ENCODE data around the gene STX4. TPM values are rescaled to one million over a fixed set of nuclear protein-coding genes. Genes with fewer than 3 reads are reported as not detected.
"Not testable (repeated sequence)": the region's sequence is repeated elsewhere in the genome, so short reads cannot be mapped to it uniquely, and the experiment has no call there.

The STX4 gene
- total RNA-seq, 1 experiment from 2014 or later, result 25.1 TPM

- not testable (repeated sequence) for DNase-seq (ENCODE audit: extremely low read depth, low read depth)
Measured at GRCh38 chr16:31013292-31013691, 20.1 kb upstream of the STX4 start.

DNA sequence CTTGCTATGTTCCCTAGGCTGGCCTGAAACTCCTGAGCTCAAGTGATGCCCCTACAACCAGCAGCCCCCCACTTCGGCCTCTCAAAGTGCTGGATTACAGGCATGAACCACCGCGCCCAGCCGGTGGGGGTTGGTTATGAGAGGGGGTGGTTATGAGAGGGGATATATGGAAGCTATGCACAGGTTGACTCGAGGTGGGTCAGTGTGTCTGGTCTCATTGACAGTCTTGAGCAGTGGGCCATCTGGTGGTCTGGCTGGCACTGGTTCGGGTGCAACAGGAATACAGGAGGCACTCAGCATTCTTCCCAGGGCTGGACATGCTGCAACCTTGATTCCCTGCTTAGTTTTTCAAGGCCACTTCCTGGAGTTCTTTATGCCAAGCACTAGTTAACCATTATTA, 17.3 kb upstream of the STX4 start:
- DNase-seq (ENCODE audit: extremely low read depth, low read depth), result no peak

DNA sequence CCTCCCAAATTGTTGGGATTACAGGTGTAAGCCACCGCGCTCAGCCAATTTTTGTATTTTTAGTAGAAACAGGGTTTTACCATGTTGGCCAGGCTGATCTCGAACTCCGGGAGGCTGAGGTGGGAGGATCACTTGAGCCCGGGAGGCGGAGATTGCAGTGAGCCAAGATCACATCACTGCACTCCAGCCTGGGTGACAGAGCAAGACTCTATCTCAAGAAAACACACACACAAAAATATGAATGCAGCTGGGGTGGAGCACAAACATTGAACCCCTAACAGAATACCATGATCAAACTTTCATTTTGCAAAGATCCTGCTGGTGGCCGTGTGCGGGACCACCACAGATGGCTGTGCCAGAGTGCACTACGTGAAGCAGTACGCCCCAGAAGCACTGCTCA, 15.6 kb upstream of the STX4 start:
- DNase-seq (ENCODE audit: extremely low read depth, low read depth), result not testable (repeated sequence)

DNA sequence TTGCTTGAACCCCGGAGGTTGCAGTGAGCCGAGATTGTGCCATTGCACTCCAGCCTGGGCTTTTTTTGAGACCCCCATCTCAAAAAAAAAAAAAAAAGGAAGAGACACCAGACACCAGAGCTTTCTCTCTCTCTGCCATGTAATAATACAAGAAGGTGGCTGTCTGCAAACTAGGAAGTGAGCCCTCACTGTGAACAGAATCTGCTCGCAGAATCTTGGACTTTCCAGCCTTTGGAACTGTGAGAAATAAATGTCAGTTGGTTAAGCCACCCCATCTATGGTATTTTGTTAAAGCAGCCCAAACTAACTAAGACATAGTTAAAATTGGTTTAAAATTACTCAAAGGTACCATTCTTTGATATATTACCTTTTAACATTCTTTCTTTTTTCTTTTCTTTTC, 12.8 kb upstream of the STX4 start:
- no peak for DNase-seq (ENCODE audit: extremely low read depth, low read depth)

- no peak for DNase-seq (ENCODE audit: extremely low read depth, low read depth)
Measured at GRCh38 chr16:31022544-31023251, 10.7 kb upstream of the STX4 start.

DNA sequence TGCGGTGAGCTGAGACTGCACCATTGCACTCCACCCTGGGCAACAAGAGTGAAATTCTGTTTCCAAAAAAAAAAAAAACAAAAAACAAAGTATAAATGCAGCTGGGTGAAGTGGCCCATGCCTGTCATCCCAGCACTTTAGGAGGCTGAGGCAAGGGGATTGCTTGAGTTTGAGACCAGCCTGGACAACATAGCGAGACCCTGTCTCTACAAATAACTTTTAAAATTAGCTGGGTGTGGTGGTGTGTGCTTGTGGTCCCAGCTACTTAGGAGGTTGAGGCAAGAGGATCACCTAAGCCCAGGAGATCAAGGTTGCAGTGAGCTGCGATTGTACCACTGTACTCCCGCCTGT, 10.1 kb upstream of the STX4 start:
- no peak for DNase-seq (ENCODE audit: extremely low read depth, low read depth)

DNA sequence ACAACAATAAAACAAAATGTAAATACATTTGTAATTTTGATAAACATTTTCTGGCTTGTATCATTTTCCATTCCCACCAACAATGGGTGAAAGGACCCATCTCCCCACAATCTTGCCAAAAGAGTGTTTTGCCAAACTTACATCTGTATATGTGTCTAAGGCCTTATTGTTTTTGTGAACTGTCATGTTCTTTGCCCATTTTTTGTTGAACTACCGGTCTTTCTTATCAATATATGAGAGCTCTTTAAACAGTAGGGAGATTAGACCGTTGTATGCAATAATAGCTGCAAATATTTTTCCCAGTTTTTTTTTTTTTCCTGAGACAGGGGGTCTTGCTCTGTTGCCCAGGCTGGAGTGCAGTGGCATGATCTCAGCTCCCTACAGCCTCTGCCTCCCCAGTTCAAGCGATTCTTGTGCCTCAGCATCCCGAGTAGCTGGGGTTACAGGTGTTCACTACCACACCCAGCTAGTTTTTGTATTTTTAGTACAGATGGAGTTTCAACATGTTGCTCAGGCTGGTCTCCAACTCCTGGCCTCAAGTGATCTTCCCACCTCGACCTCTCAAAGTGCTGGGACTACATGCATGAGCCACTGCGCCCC, 9.6 kb upstream of the STX4 start:
- no peak for DNase-seq (ENCODE audit: extremely low read depth, low read depth)

GRCh38 chr16:31025339-31025738, 8.0 kb upstream of the STX4 start:
- no peak for DNase-seq (ENCODE audit: extremely low read depth, low read depth)

DNA sequence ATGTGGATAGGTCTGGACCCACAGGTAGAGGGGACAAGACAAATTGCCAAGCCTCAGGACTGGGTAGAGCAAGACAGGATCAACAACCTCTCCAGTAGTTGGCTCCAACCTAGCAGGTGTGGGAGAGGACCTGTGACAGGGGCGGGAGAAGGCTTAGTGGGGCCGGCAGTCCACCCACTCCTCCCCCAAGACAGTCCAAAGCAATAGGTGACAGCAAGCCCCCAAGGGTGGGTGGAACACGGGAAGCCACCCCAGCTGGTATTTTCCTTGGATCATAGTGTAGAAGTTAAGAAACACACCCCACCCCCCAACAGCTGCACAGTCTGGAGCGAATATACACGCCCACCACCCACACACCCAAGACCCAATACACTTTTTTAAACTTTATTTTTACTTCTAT, 4.1 kb upstream of the STX4 start:
- no peak for DNase-seq (ENCODE audit: extremely low read depth, low read depth)

GRCh38 chr16:31031276-31031675, 2.1 kb upstream of the STX4 start:
- no peak for DNase-seq (ENCODE audit: extremely low read depth, low read depth)

GRCh38 chr16:31033709-31034492, 543 bp downstream of the STX4 start:
- DNase-seq (ENCODE audit: extremely low read depth, low read depth), result peak; percentile 87

- no peak for DNase-seq (ENCODE audit: extremely low read depth, low read depth)
Measured at GRCh38 chr16:31036691-31037090, 3.3 kb downstream of the STX4 start.

- DNase-seq (ENCODE audit: extremely low read depth, low read depth), result no peak
Measured at GRCh38 chr16:31038993-31039392, 5.6 kb downstream of the STX4 start.

DNA sequence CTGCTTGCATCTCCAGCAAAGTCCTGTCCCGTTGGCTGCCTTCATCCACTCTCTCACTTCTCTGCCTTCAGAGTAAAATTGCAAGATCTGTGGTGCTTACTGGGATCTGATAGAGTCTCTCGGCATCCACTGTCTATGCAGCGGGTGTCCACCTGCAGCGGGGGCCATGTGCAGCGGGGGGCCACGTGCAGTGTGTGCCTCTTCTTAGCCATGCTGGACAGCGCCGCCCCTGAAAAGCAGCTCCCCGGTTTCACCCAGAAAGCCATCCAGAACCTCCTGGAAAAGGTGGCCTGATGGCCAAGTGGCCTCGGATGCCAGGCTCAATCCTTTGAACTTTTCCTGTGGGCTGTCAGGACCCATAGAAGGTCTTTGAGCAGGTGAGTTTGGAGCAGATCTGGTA, 9.5 kb downstream of the STX4 start:
- no peak for DNase-seq (ENCODE audit: extremely low read depth, low read depth)

GRCh38 chr16:31043352-31043751, 10.0 kb downstream of the STX4 start:
- no peak for DNase-seq (ENCODE audit: extremely low read depth, low read depth)

- DNase-seq (ENCODE audit: extremely low read depth, low read depth), result no peak
Measured at GRCh38 chr16:31043898-31044481, 10.6 kb downstream of the STX4 start.

- DNase-seq (ENCODE audit: extremely low read depth, low read depth), result no peak
Measured at GRCh38 chr16:31050280-31051030, 17.1 kb downstream of the STX4 start.

- DNase-seq (ENCODE audit: extremely low read depth, low read depth), result peak; percentile 76
Measured at GRCh38 chr16:31052114-31052513, 18.8 kb downstream of the STX4 start.

- DNase-seq (ENCODE audit: extremely low read depth, low read depth), result no peak
Measured at GRCh38 chr16:31055613-31056012, 22.3 kb downstream of the STX4 start.

GRCh38 chr16:31061126-31061812, 27.9 kb downstream of the STX4 start:
- DNase-seq (ENCODE audit: extremely low read depth, low read depth), result no peak
